Regular cardiac myocyte (primary cell): ENCODE data around the gene CEND1. TPM values are rescaled to one million over a fixed set of nuclear protein-coding genes. Genes with fewer than 3 reads are reported as not detected.

Experiments
- total RNA-seq: library from RNA; depleted of rRNA; stranded (reverse); fragments of >200 nt; gene quantifications from 2 replicates; pipeline ENCODE4 v1.2.3, GENCODE V29; 2014

Gene CEND1
- total RNA-seq, result 0.28 and 0.96 TPM in 2 replicates

DNA sequence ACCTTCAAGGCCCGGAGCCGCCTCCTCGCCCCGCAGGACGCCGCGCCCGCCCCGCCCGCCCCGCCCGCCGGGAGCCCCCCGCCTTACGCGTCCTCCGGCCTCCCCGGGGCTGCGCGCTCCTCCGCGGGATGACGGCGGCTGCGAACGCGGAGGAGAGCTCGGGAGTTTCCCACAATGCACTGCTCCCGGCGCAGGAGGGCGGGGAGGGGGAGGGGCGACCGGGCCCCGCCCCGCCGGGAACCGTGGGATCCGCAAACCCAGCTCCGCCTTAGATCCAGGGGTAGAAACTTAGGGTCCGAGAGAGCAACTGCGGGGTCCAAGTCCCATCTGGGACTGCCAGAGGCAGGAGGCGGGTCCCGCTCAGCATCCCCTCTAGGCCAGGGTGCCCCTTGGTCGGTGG, at the start of gene CEND1:
Gene CEND1 (minus strand): TSS at position 148 of the 400 bp plus-strand sequence. CDS start 1,514 bp downstream, outside the sequence.

DNA sequence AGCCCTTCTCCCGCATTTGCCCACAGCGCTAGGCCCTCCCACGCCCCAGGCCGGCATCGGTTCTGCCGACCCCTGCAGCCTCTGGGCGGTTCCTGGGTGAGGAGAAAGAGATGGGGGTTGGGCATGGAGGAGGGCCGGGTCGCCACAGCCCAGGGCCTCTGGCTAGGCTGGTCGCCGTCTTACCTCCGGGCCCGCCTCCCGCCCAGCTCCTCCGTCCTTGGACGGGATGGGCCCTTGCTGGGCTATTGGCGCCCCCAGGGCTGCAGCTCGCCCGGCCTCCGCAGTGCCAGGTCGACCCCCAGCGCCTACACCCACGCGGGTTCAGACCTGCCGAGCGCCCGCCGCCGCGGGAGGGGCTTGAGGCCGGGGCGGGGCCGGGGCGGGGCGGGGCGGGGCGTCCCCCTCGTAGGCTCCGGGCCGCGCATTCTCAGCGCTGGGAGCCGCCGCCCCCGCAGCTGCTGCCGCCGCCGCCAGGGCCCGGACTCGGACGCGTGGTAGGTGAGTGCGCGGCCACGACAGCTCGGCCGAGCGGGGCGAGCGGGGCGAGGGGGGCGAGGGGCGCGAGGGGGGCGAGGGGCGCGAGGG, 42.7 kb upstream of the CEND1 start, which contains the start of gene CD151:
Gene CD151 (plus strand): TSS at position 424 of the 585 bp plus-strand sequence. CDS start 3,118 bp downstream, outside the sequence.

GRCh38 chr11:827897-828192, 38.0 kb upstream of the CEND1 start, which contains the start of gene CRACR2B:
TSS of gene CRACR2B (plus strand) at chr11:827919. CDS start at chr11:828608, 689 bp downstream.

GRCh38 chr11:818396-819128, 28.7 kb upstream of the CEND1 start, which contains the start of gene PNPLA2:
TSS of gene PNPLA2 (plus strand) at chr11:818914. CDS start at chr11:819719, 805 bp downstream.

GRCh38 chr11:809287-810039, 19.6 kb upstream of the CEND1 start, which contains the start of gene RPLP2:
TSS of gene RPLP2 (plus strand) at chr11:809967. CDS start at chr11:810235, 268 bp downstream.

GRCh38 chr11:798093-798713, 8.3 kb upstream of the CEND1 start, which contains the start of gene SLC25A22:
TSS of gene SLC25A22 (minus strand) at chr11:798281. CDS start at chr11:795006, 3,275 bp downstream.

GRCh38 chr11:777288-778255, 12.3 kb downstream of the CEND1 start, which contains the start of gene GATD1:
TSS of gene GATD1 (minus strand) at chr11:777487. CDS start at chr11:777462, 25 bp downstream.

GRCh38 chr11:747158-748006, 42.5 kb downstream of the CEND1 start, which contains the start of gene TALDO1:
TSS of gene TALDO1 (plus strand) at chr11:747464. CDS start at chr11:747482, 18 bp downstream.

Other genes with a start within 250 kb of the CEND1 start
- gene LMNTD2, start 229.4 kb downstream of the CEND1 start, total RNA-seq, result under 0.01 and 0.85 TPM in 2 replicates
- gene RASSF7, start 229.1 kb downstream of the CEND1 start, total RNA-seq, result 5.9 and 6.2 TPM in 2 replicates
- gene PHRF1, start 213.6 kb downstream of the CEND1 start, total RNA-seq, result 22.3 and 28.4 TPM in 2 replicates
- 6.3 and 7.9 TPM in 2 replicates for gene IRF7, start 174.1 kb downstream of the CEND1 start, total RNA-seq
- not detected in 2 replicates for gene CDHR5, start 165.1 kb downstream of the CEND1 start, total RNA-seq
- gene SCT, start 162.9 kb downstream of the CEND1 start, total RNA-seq, result not detected in 2 replicates
- not detected in 2 replicates for gene DRD4, start 152.8 kb downstream of the CEND1 start, total RNA-seq
- 24.2 and 28.2 TPM in 2 replicates for gene DEAF1, start 94.9 kb downstream of the CEND1 start, total RNA-seq
- gene TMEM80, start 94.3 kb downstream of the CEND1 start, total RNA-seq, result 6.8 and 8.1 TPM in 2 replicates
- 19.0 and 22.8 TPM in 2 replicates for gene EPS8L2, start 83.9 kb downstream of the CEND1 start, total RNA-seq
- 98.9 and 103 TPM in 2 replicates for gene TALDO1, start 42.6 kb downstream of the CEND1 start, total RNA-seq
- 17.1 and 23.1 TPM in 2 replicates for gene GATD1, start 12.6 kb downstream of the CEND1 start, total RNA-seq
- 7.0 and 15.0 TPM in 2 replicates for gene SLC25A22, start 8.2 kb upstream of the CEND1 start, total RNA-seq
- gene PIDD1, start 15.1 kb upstream of the CEND1 start, total RNA-seq, result 5.4 and 7.0 TPM in 2 replicates
- gene RPLP2, start 19.9 kb upstream of the CEND1 start, total RNA-seq, result 101 and 189 TPM in 2 replicates
- 13.0 and 15.5 TPM in 2 replicates for gene PNPLA2, start 28.8 kb upstream of the CEND1 start, total RNA-seq
- 0.58 and 1.4 TPM in 2 replicates for gene CRACR2B, start 37.8 kb upstream of the CEND1 start, total RNA-seq
- gene CD151, start 42.9 kb upstream of the CEND1 start, total RNA-seq, result 299 and 568 TPM in 2 replicates
- 51.0 and 132 TPM in 2 replicates for gene POLR2L, start 52.4 kb upstream of the CEND1 start, total RNA-seq
- gene TSPAN4, start 52.8 kb upstream of the CEND1 start, total RNA-seq, result 109 and 143 TPM in 2 replicates
- 60.3 and 75.5 TPM in 2 replicates for gene CHID1, start 120.7 kb upstream of the CEND1 start, total RNA-seq
- gene AP2A2, start 135.8 kb upstream of the CEND1 start, total RNA-seq, result 18.3 and 27.8 TPM in 2 replicates
- gene MUC6, start 246.6 kb upstream of the CEND1 start, total RNA-seq, result not detected in 2 replicates